ENCODE results near the gene ACBD6. TPM values are rescaled to one million over a fixed set of nuclear protein-coding genes. Genes with fewer than 3 reads are reported as not detected.
"Not testable (repeated sequence)": the region's sequence is repeated elsewhere in the genome, so short reads cannot be mapped to it uniquely, and the experiment has no call there.

The ACBD6 gene
- total RNA-seq, 1 donor from 2014 or later: 16.2 TPM

GRCh38 chr1:180503280-180503862 lies 994 bp upstream of the ACBD6 start:
- intact Hi-C loops (cut with DNase I): no loop called here
- DNase-seq: no peak
- ATAC-seq (ENCODE audit: poor library complexity): no peak

DNA sequence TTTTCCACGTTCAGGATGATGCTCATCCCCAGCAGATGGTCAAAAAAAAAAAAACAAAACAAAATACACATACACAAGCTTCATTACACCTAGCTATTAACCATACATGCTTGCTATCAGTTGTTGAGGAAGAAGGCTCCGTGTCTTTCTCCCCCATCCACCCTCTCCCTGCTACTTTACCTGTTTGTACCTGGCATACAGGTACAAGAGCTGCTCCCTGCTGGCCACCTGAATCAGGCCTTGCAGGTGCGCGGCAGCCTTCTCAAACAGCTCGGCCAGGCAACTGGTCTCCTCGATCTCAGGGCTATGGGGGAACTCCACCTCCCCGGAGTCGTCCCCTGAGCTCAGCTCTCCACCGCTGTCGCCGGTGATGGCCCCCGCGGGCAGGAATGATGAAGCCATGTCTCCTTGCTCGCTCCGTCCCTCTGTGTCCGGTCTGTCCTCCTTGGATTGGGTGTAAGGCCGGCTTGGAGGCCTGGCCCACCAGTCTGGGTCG lies 464 bp downstream of the ACBD6 start:
- DNase-seq: no peak

GRCh38 chr1:180500689-180501088 lies 1.7 kb downstream of the ACBD6 start:
- intact Hi-C loops (cut with DNase I): no loop called here
- no peak for ATAC-seq (ENCODE audit: poor library complexity)
- no peak for DNase-seq

More for the DNA sequence above, 464 bp downstream of the ACBD6 start:
- intact Hi-C loops (cut with DNase I): no loop called here
- no peak for ATAC-seq (ENCODE audit: poor library complexity)

- no peak for ATAC-seq (ENCODE audit: poor library complexity)
- intact Hi-C loops (cut with DNase I): no loop called here
Observed at GRCh38 chr1:180498594-180498993, 3.8 kb downstream of the ACBD6 start.

DNA sequence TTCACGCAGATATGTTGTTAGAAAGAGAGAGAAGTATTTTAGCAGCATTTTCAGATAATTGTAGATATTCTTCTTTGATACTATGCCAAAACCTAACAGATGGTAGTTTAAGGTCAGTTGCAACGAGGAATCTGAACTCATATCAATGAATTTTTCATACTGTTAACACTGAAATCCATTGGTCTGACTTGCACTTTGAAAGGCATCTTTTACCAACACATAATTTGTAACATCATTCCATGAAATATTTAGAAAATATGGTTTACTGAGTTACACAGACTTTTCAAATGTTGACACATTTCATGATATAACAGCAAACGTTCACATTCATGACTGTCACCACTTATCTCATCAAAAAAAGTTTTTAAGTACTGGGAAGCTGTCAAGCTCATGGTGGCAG lies 4.6 kb downstream of the ACBD6 start:
- no peak for DNase-seq
- intact Hi-C loops (cut with DNase I): no loop called here

More at GRCh38 chr1:180498594-180498993, 3.8 kb downstream of the ACBD6 start:
- no peak for DNase-seq

GRCh38 chr1:180494370-180494769 lies 8.0 kb downstream of the ACBD6 start:
- intact Hi-C loops (cut with DNase I): no loop called here
- ATAC-seq (ENCODE audit: poor library complexity) (no peak), DNase-seq (no peak)

More for the DNA sequence above, 4.6 kb downstream of the ACBD6 start:
- ATAC-seq (ENCODE audit: poor library complexity): no peak

DNA sequence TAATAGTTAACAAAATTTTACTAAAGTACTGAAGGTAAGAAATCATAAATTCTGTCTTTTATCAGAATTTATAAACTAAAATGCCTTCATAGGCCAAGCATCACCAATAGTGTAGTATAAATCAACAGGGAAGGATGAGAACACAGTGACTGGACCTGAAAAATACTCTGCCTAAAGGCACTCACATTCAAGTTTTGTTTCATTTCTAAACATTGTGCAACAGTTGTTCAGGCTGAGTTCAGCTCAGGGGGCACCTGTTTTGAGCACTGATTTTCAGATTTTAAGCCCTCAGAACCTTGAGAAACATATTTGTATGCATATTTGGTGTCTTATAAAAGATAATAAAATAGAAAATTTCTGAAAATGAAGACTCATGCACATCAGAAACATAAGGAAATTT lies 12.4 kb downstream of the ACBD6 start:
- intact Hi-C loops (cut with DNase I): no loop called here
- DNase-seq: no peak
- no peak for ATAC-seq (ENCODE audit: poor library complexity)

- intact Hi-C loops (cut with DNase I): no loop called here
- DNase-seq: no peak
- ATAC-seq (ENCODE audit: poor library complexity): no peak
Observed at GRCh38 chr1:180489313-180489712, 13.1 kb downstream of the ACBD6 start.

GRCh38 chr1:180488661-180489060 lies 13.7 kb downstream of the ACBD6 start:
- intact Hi-C loops (cut with DNase I): no loop called here
- DNase-seq (no peak), ATAC-seq (ENCODE audit: poor library complexity) (no peak)

GRCh38 chr1:180486092-180486491 lies 16.3 kb downstream of the ACBD6 start:
- ATAC-seq (ENCODE audit: poor library complexity): no peak
- no peak for DNase-seq
- intact Hi-C loops (cut with DNase I): no loop called here

- DNase-seq (no peak), ATAC-seq (ENCODE audit: poor library complexity) (no peak)
- intact Hi-C loops (cut with DNase I): loop anchor here (5.0 kb wide), 1 partner anchor 232 kb away; no protein-coding TSS in a partner anchor
Observed at GRCh38 chr1:180484490-180484889, 17.9 kb downstream of the ACBD6 start.

DNA sequence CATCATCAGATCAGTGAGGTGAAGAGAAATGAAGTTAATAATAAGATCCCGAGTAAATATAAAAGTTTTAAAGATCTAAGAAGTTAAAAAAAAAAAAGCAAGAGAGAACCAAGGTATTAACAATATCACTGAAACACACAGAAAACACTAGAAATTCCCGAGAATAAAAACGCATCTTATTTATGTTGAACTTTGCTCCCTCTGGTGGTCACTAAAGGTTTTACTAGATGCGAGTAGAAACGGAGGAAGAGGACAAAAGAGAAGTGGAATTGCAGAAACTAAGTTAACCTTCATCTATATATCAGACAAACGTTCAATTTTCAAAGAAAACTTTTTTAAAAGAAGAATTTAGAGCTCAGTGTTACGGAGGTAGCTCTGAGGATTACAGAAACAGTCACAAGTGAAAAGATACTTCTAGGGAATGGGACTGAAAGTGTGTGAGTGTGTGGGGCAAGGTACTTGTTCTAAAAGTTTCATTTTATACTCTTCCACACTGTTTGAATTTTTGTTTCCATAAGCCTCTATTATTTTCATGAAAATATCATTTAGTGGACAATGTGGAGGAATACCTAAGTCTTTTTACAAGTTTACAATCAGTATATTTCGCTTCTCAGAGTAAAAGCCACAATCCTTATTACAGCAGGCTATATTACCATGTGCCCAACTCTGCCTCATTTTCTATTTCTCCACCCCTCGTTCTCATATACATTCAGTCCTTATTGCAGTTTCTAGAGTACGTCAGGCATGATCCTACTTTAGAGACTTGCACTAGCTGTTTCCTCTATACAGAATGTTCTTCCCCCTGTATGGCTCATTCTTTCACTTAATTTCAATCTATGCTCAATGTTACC lies 19.7 kb downstream of the ACBD6 start:
- ATAC-seq (ENCODE audit: poor library complexity) (peak; percentile 67), DNase-seq (no peak)
- intact Hi-C loops (cut with DNase I): loop anchor here (5.0 kb wide), 1 partner anchor 230 kb away; no protein-coding TSS in a partner anchor

- intact Hi-C loops (cut with DNase I): no loop called here
- ATAC-seq (ENCODE audit: poor library complexity): no peak
- DNase-seq: no peak
Observed at GRCh38 chr1:180470031-180470430, 32.3 kb downstream of the ACBD6 start.

DNA sequence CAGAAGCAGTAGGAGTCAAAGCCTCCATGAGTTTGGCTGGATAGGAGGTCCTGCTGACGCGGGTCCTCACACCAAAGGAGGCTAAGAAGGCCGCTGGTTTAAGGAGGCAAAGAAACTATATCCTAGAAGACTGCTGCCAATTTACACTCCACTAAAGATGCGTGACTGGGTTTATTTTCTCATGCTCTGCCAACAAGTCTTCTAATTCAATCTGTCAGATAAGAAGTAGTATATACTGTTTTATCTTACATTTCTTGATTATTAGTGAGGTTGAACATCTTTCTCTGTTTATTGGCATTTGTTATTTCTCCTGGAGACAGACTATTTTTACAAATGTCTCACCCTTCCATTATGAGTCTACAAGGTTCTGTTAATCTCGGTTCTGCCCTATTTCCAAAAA lies 34.1 kb downstream of the ACBD6 start:
- intact Hi-C loops (cut with DNase I): no loop called here
- ATAC-seq (ENCODE audit: poor library complexity): no peak
- no peak for DNase-seq

DNA sequence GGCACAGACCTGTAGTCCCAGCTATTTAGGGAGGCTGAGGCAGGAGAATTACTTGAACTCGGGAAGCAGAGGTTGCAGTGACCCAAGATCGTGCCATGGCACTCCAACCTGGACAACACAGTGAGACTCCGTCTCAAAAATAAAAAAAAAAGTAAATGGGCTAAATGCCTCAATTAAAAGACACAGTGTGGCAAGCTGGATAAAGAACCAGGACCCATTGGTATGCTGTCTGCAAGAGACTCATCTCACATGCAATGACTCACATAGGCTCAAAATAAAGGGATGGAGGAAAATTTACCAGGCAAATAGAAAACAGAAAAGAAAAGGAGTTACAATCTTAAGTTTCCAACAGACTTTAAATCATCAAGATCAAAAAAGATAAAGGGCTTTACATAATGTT lies 40.3 kb downstream of the ACBD6 start:
- intact Hi-C loops (cut with DNase I): no loop called here
- ATAC-seq (ENCODE audit: poor library complexity): no peak
- DNase-seq: no peak

- ATAC-seq (ENCODE audit: poor library complexity); DNase-seq; intact Hi-C loops (cut with DNase I): not testable (repeated sequence)
Observed at GRCh38 chr1:180461682-180462081, 40.7 kb downstream of the ACBD6 start.

DNA sequence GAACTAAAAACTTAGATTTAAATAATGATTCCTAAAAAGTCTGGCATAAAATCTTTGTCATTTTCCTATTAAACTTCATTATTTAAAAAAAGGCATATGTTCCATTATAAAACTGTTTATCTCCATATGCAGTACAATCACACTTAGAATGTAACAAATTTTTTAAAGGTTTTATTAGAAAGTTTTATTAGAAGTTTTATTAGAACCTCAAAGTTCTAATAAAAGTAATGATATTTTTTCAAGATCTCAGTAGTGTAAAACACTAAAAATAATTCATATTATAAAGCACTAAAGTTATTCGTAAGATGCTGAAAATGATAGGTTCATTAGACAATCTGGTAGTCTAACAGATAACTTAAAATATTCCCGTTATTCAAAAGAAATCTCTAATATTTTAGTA lies 43.6 kb downstream of the ACBD6 start:
- DNase-seq: no peak
- intact Hi-C loops (cut with DNase I): no loop called here

GRCh38 chr1:180456191-180456590 lies 46.2 kb downstream of the ACBD6 start:
- ATAC-seq (ENCODE audit: poor library complexity) (no peak), DNase-seq (no peak)
- intact Hi-C loops (cut with DNase I): no loop called here

More for the DNA sequence above, 43.6 kb downstream of the ACBD6 start:
- no peak for ATAC-seq (ENCODE audit: poor library complexity)

- ATAC-seq (ENCODE audit: poor library complexity): no peak
- DNase-seq: no peak
- intact Hi-C loops (cut with DNase I): no loop called here
Observed at GRCh38 chr1:180451504-180451903, 50.9 kb downstream of the ACBD6 start.

DNA sequence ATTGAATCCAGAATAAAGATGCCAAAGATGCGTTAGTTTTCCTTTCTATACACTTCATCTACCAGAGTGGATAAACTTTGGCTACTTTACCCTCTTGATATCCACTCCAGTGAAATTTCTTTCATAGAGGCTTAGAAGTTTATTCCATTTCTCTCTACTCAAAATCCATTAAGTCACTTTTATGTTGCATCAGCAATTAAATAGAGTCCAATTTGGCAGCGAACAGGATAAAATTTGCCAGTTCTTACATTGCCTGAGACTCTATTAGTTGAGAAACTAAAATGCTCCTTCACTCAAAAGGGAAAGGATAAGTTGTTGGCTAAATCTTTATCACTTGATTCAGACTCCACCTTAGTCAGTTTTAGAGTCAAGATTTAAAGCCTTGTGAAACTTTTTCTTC lies 57.9 kb downstream of the ACBD6 start:
- intact Hi-C loops (cut with DNase I): no loop called here
- ATAC-seq (ENCODE audit: poor library complexity) (no peak), DNase-seq (no peak)
